Adipocyte (in vitro differentiated cells): Measurements from ENCODE around the gene ROPN1L.

ENCODE experiments used
- DNase-seq: peaks from one replicate; pipeline ENCODE4 v3.0.0-alpha.2; 2015; ENCODE audit warnings: low read depth
- H3K27me3 ChIP-seq: replicated peaks from 2 replicates; pipeline ENCODE4 v1.7.0; 2013; ENCODE audit warnings: mild to moderate bottlenecking, low read length, moderate library complexity; ENCODE audit not compliant: control insufficient read depth, insufficient read depth
- H3K36me3 ChIP-seq: 2 replicates; pipeline ENCODE4 v1.7.0; 2013; ENCODE audit warnings: low read length, mild to moderate bottlenecking, moderate library complexity; ENCODE audit not compliant: control insufficient read depth, insufficient read depth, severe bottlenecking
- H3K4me1 ChIP-seq: 2 replicates; pipeline ENCODE4 v1.7.0; 2013; ENCODE audit warnings: mild to moderate bottlenecking, low read length, moderate library complexity; ENCODE audit not compliant: control insufficient read depth, insufficient read depth
- H3K4me3 ChIP-seq: 2 replicates; pipeline ENCODE4 v1.7.0; 2013; ENCODE audit warnings: mild to moderate bottlenecking, low read length, moderate library complexity
- H3K9ac ChIP-seq: 2 replicates; pipeline ENCODE4 v1.7.0; 2013; ENCODE audit warnings: mild to moderate bottlenecking, low read length, moderate library complexity
- H3K9me3 ChIP-seq: 2 replicates; pipeline ENCODE4 v1.7.0; 2013; ENCODE audit warnings: mild to moderate bottlenecking, low read length, moderate library complexity; ENCODE audit not compliant: control insufficient read depth

The ROPN1L gene

GRCh38 chr5:10470669-10471068 lies 29.0 kb downstream of the ROPN1L start:
- no peak for DNase-seq
- Histone ChIP-seq H3K9ac (no peak overlapping the region), H3K4me3 (no peak overlapping the region), H3K4me1 (peaks cover 15% of the 10 kb centered on the region), H3K36me3 (no peaks in the 10 kb centered on the region), H3K27me3 (no peaks in the 10 kb centered on the region), H3K9me3 (no peaks in the 10 kb centered on the region)

GRCh38 chr5:10471677-10472076 lies 30.0 kb downstream of the ROPN1L start:
- H3K4me3 ChIP-seq = no peak overlapping the region
- DNase-seq = no peak
- H3K9me3 ChIP-seq = no peaks in the 10 kb centered on the region
- H3K27me3 ChIP-seq = no peaks in the 10 kb centered on the region
- no peaks in the 10 kb centered on the region for H3K36me3 ChIP-seq
- H3K4me1 ChIP-seq = peaks cover 15% of the 10 kb centered on the region
- H3K9ac ChIP-seq = no peak overlapping the region

GRCh38 chr5:10474521-10475075 lies 32.9 kb downstream of the ROPN1L start:
- Histone ChIP-seq H3K36me3 (no peaks in the 10 kb centered on the region), H3K9me3 (no peaks in the 10 kb centered on the region), H3K4me3 (no peak overlapping the region), H3K27me3 (no peaks in the 10 kb centered on the region), H3K9ac (no peak overlapping the region), H3K4me1 (peaks cover 21% of the 10 kb centered on the region)
- peak; percentile 78 for DNase-seq

- Histone ChIP-seq H3K4me1 (peaks cover 21% of the 10 kb centered on the region), H3K27me3 (no peaks in the 10 kb centered on the region), H3K9ac (no peak overlapping the region), H3K4me3 (no peak overlapping the region), H3K9me3 (no peaks in the 10 kb centered on the region), H3K36me3 (no peaks in the 10 kb centered on the region)
- no peak for DNase-seq
Observed at GRCh38 chr5:10475931-10476676, 34.4 kb downstream of the ROPN1L start.

GRCh38 chr5:10476878-10477277 lies 35.2 kb downstream of the ROPN1L start:
- Histone ChIP-seq H3K9ac (no peak overlapping the region), H3K4me1 (peaks cover 21% of the 10 kb centered on the region), H3K9me3 (no peaks in the 10 kb centered on the region), H3K27me3 (no peaks in the 10 kb centered on the region), H3K4me3 (no peak overlapping the region), H3K36me3 (no peaks in the 10 kb centered on the region)
- DNase-seq = no peak

GRCh38 chr5:10477943-10478342 lies 36.3 kb downstream of the ROPN1L start:
- no peak overlapping the region for H3K4me3 ChIP-seq
- no peaks in the 10 kb centered on the region for H3K27me3 ChIP-seq
- DNase-seq = no peak
- peaks cover 21% of the 10 kb centered on the region for H3K4me1 ChIP-seq
- no peak overlapping the region for H3K9ac ChIP-seq
- no peaks in the 10 kb centered on the region for H3K9me3 ChIP-seq
- no peaks in the 10 kb centered on the region for H3K36me3 ChIP-seq

- Histone ChIP-seq H3K9ac (no peak overlapping the region), H3K4me3 (no peak overlapping the region), H3K27me3 (no peaks in the 10 kb centered on the region), H3K9me3 (no peaks in the 10 kb centered on the region), H3K4me1 (peaks cover 21% of the 10 kb centered on the region), H3K36me3 (no peaks in the 10 kb centered on the region)
- DNase-seq = no peak
Observed at GRCh38 chr5:10478436-10478835, 36.8 kb downstream of the ROPN1L start.

- H3K4me3 ChIP-seq = no peak overlapping the region
- H3K9ac ChIP-seq = no peak overlapping the region
- peak; percentile 84 for DNase-seq
- no peaks in the 10 kb centered on the region for H3K27me3 ChIP-seq
- peaks cover 21% of the 10 kb centered on the region for H3K4me1 ChIP-seq
- H3K9me3 ChIP-seq = no peaks in the 10 kb centered on the region
- no peaks in the 10 kb centered on the region for H3K36me3 ChIP-seq
Observed at GRCh38 chr5:10479154-10479721, 37.6 kb downstream of the ROPN1L start.

GRCh38 chr5:10480237-10480985 lies 38.7 kb downstream of the ROPN1L start:
- no peaks in the 10 kb centered on the region for H3K27me3 ChIP-seq
- no peak for DNase-seq
- no peak overlapping the region for H3K4me3 ChIP-seq

GRCh38 chr5:10481241-10481935 lies 39.7 kb downstream of the ROPN1L start:
- no peak overlapping the region for H3K4me3 ChIP-seq

More at GRCh38 chr5:10480237-10480985, 38.7 kb downstream of the ROPN1L start:
- H3K9ac ChIP-seq = no peak overlapping the region
- H3K4me1 ChIP-seq = peaks cover 21% of the 10 kb centered on the region
- no peaks in the 10 kb centered on the region for H3K9me3 ChIP-seq
- no peaks in the 10 kb centered on the region for H3K36me3 ChIP-seq

More at GRCh38 chr5:10481241-10481935, 39.7 kb downstream of the ROPN1L start:
- H3K4me1 ChIP-seq = peaks cover 27% of the 10 kb centered on the region
- DNase-seq = no peak
- H3K9ac ChIP-seq = no peak overlapping the region
- no peaks in the 10 kb centered on the region for H3K9me3 ChIP-seq
- H3K27me3 ChIP-seq = no peaks in the 10 kb centered on the region
- H3K36me3 ChIP-seq = no peaks in the 10 kb centered on the region
